GM18858 (cell line): ENCODE results near the gene TNFAIP8L1.

Experiments used
- ATAC-seq: cut with Tn5 transposase; IDR thresholded peaks from one replicate; pipeline ENCODE4 v1.9.1; 2021; ENCODE audit not compliant: unreplicated experiment

The TNFAIP8L1 gene

DNA sequence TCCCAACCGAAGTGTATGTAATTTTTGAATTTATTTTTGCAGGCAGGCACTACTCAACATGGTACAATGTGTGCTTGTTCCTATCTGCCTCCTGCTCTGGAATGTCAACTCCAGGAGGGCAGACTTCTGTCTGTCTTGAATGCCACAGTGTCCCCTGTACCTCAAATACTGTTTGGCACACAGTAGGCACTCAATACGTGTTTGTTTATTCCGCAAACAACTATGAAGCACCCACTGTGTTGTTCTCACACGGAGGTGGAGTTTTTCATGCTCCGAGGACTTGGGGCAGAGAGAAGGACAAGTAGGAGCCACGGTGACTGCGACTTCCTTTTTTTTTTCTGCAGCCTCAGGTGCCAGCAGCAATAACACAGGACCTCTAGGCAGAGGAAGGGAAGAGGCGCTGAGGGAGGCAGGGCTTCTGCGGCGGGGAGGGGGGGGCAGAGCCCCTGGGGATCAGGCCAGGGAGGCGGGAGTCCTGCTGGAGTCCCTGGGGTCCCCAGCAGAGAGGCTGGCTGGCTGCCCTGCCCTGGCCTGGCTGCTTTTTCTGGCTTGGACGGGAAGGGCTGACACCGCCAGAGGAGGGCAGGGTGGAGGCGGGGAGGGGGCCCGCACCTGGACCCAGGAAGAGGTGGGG, 29.3 kb upstream of the TNFAIP8L1 start:
- no peak for ATAC-seq

DNA sequence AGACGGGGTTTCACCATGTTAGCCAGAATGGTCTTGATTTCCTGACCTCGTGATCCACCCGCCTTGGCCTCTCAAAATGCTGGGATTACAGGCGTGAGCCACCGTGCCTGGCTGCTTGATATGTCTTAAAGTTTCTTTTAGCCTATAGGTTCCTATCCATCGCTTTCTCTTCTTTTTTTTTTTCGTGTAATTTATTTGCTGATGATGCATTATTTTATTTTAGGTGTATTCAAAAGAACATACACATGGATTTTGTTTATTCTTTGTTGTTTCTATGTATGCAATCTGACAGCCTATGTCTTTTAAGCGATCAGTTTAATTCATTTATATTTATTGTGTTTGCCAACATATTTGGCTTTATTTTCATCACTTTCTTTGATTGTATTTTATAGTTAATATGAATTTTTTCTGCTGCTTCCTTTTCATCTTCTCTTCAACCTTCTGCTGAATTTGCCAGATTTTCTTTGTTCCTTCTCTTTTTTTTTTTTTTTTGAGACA, 26.0 kb upstream of the TNFAIP8L1 start:
- no peak for ATAC-seq

GRCh38 chr19:4618019-4618418, 21.3 kb upstream of the TNFAIP8L1 start:
- no peak for ATAC-seq

DNA sequence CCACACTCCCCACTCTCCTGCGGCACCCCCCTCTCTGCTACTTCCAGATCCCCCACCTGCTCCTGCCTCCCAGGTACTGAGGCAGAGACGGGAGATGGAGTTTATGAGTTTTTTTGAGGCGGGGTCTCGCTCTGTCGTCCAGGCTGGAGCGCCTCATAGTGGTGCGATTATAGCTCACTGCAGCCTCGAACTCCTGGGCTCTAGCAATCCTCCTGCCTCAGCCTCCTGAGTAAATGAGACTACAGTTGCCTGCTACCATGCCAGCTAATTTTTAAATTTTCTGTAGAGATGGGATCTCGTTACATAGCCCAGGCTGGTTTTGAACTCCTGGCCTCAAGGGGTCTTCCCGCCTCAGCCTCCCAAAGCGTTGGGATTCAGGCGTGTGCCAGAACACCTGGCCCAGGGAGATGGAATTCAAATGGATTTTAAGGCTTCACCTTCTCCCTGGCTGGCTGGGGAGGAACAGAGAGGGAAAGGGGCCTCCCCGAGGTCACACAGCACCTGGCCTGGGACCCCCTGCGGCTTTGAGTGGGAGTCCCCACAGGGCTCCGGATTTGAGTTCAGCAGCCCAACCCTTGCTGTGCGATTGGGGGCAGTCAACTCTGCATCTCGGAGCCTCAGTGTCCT, 19.5 kb upstream of the TNFAIP8L1 start:
- ATAC-seq: no peak

DNA sequence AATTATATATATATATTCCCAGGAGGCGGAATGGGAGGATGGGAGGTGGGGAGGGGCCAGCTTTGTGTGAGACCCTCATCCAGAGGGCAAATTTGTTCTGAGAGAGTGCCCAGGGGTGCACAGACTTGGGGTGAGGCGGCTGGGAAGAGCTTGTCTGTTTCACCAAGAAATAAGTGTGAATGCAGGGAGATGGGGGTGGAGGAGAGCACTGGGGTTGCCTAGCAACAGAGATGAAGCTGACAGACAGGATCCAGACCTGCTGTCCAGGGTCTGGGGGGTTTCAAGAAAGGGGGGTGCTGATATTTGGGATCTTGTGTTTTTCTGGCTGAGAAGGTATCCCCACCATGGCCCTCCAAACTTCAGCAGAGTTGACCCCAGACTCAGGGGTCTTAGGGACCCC, 18.6 kb upstream of the TNFAIP8L1 start:
- ATAC-seq: no peak

DNA sequence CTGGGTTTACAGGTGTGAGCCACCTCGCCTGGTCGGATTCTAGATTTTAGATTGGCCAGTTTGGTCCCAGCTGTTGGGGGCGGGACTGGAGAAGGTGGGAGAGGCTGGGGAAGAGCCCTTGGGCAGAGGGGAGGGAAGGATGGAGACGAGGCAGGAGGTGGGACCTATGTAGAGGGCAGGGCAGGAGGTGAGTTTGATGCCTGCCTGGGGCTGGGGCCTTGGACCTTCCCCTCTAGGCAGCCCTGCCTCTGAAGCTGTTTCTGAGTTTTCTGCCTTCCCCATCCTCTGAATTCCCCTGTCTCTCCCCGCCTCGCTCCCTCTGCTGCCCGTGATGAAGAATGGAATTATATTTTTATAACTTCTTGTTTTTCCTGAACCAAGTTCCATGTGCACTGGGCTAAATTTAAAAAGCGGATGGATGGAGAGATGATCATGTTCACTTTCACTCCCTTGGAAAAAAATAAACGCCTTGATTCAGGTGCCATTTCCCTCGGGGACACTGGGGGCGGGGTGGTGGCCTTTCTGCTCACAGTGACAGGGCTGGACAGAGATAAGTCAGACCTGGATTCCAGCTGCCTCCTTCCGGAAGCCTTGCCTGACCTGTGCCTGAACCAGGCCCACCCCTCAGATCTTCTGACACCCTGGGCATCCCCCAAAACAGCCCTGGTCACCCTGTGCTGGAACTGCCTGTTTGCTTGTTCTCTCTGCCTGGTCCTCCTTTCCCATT, 16.5 kb upstream of the TNFAIP8L1 start:
- ATAC-seq: no peak

GRCh38 chr19:4624301-4624700, 15.0 kb upstream of the TNFAIP8L1 start:
- no peak for ATAC-seq

- ATAC-seq: no peak
Observed at GRCh38 chr19:4624733-4625362, 14.5 kb upstream of the TNFAIP8L1 start.

DNA sequence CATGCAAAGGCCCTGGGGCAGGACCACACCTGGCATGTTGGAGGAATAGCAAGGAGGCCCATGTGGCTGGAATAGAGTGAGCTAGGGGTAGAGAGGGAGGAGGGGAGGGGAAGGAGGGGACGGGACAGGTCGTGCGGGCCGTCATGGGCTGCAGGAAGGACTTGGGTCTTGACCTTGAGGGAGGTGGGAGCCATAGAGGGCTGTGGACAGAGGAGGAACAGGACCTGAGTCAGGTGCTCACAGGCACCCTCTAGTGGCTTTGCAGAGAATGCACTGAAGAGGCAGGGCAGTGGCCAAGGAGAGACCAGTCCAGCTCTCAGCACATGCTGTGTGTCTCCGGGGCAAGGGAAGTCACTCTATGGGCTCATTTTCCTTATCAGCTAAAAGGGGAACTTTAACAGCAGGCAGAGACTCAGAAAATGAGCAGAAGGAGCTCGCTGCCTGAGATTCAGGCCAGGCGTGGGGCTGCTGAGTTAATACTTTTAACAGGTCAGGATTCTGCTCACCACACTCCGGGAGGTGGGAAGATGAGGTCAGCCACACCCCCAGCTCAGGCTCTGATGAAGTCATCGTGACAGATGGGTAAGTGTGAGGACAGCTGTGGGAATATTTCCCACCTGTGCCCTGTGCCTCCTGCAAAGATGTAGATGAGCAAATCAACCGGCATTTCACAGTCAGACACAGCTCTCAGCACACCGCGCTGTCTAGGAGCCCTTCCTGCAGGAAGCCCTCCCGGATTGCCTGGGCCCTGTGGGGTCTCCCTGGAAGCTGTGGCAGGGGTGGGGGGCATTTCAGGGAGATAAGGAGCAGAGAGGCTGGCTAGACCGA, 6.0 kb upstream of the TNFAIP8L1 start:
- ATAC-seq: no peak

DNA sequence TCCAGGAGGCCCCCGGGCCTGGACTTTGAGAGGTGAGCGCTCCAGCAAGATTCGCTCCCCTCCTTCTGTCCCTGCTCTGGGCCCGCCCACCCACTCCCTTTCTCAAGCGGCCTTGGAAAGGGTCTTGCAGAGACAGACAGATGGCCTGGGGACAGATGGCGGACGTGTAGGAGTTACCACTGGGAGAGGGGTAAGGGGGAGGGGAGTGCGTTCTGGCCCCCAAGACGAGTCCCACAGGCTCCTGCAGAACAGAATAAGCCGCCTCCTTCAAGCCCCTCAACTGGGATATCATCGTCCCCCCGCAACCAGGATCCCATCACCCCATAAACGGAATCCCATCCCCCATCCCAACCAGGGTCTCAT, 3.6 kb upstream of the TNFAIP8L1 start:
- ATAC-seq: no peak

- ATAC-seq: no peak
Observed at GRCh38 chr19:4636151-4636717, 3.1 kb upstream of the TNFAIP8L1 start.

DNA sequence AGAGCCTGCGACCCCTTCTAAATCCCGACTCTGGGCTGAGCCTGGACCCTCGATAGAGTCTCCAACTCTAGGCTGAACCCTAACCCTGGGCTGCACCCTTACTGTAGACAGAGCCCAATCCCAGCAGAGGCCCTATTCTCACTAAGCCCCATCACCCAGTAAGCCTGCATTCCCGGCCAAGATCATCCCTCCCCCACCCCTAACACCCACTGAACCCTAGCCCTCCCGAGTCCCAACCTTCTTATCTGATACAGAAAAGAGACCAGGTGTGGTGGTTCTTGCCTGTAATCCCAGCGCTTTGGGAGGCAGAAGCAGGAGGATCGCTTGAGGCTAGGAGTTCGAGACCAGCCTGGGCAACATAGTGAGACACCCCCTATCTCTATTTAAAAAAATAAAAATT, 2.6 kb upstream of the TNFAIP8L1 start:
- ATAC-seq: no peak

DNA sequence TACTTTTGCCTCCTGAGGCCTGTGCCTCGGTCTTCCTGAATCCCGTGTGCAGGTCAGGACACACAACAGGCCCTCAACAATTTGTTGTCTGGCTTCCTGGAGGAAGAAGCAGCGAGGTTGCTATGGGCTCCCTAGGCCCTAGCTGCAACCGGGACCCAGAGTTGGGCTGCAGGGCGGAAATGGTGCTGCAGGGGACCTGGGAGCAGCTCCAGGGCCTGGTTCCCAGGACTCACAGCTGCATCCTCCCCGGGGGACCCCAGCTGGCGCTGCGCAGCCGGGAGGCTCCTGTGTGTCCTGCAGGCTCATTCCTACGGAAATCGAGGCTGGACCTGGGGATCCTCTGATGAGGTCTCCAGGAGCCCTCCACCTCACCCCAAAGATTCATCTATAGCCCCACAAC, 999 bp upstream of the TNFAIP8L1 start:
- ATAC-seq: no peak

DNA sequence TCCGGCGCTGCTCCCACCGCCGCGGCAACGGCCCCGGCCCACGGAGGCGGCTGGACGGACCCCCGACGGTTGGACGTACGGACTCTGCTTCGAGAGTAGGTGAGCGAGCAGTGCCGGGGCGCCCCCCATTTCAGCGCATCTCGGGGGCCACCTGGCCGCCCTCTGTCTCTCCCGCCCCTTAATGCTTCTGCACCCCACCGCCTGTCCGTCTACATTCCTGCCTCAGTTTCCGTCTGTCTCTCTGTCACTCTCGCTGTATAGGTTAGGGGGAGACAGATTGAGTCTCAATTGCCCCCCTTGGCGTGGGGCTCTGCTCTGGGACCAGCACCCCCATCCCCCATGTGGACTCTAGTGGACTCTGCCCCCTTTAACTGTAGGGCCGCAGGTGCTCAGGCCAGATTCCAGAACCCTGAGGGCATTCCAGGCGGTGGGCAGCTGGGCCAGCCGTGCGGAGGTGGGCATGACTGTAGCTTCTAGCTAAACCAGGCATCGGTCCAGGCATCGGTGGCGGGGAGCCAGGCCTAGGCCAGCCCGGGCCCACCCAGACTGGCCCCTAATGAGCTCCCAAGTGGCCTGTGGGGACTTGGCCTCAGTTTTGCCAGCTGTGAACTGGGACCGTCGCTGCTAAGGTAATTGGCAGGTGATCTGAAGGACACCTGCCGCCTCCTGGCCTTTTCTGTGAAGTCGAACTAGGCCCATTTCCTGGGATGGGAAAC, 373 bp downstream of the TNFAIP8L1 start:
- ATAC-seq: peak; percentile 13

GRCh38 chr19:4640247-4641000, 1.1 kb downstream of the TNFAIP8L1 start:
- no peak for ATAC-seq

DNA sequence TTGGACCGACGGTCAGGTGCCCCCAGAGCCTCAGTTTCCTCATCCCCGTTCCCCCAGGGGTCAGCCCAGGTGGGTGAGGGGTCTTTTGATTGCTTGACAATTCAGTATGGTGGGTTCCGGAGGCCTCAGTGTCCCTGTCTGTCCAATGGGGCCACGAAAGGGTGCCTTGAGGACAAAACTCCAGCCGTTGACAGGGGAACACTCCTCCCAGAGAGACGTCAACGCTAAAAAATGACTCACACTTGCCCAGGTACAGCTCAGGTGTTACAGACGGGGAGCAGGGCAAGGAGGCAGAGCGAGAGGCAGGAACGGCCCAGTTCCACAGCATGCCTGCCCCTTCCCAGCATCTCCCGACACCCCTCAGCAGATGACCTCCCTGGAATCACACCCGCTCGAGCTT, 1.8 kb downstream of the TNFAIP8L1 start:
- no peak for ATAC-seq

GRCh38 chr19:4642625-4643024, 3.3 kb downstream of the TNFAIP8L1 start:
- ATAC-seq: no peak

DNA sequence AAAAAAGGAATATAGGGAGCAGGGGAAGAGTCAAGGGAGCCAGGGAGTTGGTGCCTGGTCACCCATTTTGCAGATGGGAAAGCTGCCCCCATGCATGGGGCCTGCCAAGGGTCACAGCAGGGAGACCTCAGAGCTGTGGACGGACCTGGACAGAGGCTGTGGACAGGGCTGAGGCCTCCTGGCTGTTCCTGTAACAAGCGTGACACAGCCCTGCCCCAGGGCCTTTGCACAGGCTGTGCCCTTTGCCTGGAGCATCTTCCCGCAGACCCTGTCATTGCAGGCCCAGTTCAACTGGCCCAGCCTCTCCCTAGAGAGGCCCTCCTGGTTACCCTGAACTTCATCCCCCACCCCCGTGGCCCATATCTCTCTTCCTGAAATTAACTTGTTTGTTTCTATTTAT, 6.4 kb downstream of the TNFAIP8L1 start:
- no peak for ATAC-seq
